Cardiac fibroblast (primary cell): ENCODE data around the gene TEX51.

Experiments
- DNase-seq, 2 donors: peaks; one replicate each; pipeline versions ENCODE4 v3.0.0 to v3.0.0-alpha.2; 2010; ENCODE audit warnings: low read depth in 2 of 2
- H3K4me3 ChIP-seq, 2 donors: replicated peaks in 1 of 2; 1 replicate in 1 of 2; 2 replicates in 1 of 2; pipeline ENCODE4 v1.5.1; 2011; ENCODE audit warnings: low read depth in 2 of 2, low read length in 2 of 2, mild to moderate bottlenecking in 2 of 2, moderate library complexity in 1 of 2
- TF ChIP-seq, protein P1 (sequence below): IDR thresholded peaks from one replicate; pipeline ENCODE4 v1.5.1; 2011; ENCODE audit warnings: low read depth, mild to moderate bottlenecking, low read length, inconsistent platforms

Gene TEX51

DNA sequence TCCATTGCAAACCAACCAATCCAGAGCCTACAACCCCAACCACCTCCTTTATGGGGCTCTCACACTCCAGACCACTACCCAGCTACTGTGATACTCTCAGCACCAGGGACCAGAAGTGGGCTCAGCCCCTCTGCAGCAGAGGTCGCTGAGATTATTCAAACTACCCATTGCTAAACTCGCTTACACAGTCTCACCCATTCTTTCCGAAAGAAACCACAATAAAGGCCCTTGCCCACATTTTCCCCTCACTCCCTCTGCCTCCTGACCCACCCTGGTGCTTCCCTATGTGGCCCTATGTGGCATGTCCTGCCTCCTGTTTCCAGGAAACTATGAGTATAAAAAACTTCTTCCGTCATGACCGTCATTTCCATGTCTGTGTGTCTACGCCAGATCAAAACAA, 10.7 kb downstream of the TEX51 start:
- no peak for DNase-seq
- H3K4me3 ChIP-seq, result no peak overlapping the region
- TF ChIP-seq, protein P1, sequence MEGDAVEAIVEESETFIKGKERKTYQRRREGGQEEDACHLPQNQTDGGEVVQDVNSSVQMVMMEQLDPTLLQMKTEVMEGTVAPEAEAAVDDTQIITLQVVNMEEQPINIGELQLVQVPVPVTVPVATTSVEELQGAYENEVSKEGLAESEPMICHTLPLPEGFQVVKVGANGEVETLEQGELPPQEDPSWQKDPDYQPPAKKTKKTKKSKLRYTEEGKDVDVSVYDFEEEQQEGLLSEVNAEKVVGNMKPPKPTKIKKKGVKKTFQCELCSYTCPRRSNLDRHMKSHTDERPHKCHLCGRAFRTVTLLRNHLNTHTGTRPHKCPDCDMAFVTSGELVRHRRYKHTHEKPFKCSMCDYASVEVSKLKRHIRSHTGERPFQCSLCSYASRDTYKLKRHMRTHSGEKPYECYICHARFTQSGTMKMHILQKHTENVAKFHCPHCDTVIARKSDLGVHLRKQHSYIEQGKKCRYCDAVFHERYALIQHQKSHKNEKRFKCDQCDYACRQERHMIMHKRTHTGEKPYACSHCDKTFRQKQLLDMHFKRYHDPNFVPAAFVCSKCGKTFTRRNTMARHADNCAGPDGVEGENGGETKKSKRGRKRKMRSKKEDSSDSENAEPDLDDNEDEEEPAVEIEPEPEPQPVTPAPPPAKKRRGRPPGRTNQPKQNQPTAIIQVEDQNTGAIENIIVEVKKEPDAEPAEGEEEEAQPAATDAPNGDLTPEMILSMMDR, result no peak

DNA sequence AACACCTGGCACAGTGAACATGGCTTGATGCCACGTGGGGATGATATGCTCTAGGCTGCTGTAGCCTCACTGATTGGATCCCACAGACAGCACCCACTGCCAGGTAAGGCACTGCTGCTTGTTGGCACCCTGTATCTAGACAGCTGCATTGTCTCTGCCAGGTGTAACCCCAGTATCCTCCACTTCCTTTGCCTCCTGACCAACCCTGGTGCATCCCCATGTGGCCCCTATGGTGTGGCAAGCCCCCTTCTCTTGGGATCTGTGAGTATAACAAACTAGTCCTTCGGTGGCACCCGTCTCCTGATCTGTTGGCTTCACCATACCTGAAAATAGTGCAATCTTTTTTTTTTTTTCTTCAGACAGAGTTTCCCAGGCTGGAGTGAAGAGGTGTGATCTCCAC, 11.1 kb downstream of the TEX51 start:
- TF ChIP-seq, protein P1, result no peak

DNA sequence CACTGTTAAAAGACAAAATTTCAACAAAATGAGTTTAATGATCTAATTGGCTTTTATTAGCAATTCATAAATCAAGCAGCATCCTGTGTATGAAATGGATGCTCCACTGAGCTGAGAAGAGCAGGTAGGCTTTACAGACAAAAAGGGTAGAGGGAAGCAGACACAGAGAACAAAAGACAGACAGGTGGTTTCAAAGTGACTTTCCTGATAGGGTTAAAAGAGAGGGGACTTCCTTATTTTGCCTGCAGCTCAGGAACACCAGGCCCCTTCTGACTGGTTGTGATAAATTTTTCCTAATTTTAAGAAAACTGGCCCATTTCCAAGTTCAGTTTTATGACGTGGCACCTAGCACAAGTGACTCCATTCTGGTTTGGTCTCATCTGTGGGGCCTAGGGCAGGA, 11.9 kb downstream of the TEX51 start:
- no peak overlapping the region for H3K4me3 ChIP-seq
- DNase-seq, result no peak
- TF ChIP-seq, protein P1, result no peak

More for the DNA sequence above, 11.1 kb downstream of the TEX51 start:
- DNase-seq, result no peak
- no peak overlapping the region for H3K4me3 ChIP-seq

DNA sequence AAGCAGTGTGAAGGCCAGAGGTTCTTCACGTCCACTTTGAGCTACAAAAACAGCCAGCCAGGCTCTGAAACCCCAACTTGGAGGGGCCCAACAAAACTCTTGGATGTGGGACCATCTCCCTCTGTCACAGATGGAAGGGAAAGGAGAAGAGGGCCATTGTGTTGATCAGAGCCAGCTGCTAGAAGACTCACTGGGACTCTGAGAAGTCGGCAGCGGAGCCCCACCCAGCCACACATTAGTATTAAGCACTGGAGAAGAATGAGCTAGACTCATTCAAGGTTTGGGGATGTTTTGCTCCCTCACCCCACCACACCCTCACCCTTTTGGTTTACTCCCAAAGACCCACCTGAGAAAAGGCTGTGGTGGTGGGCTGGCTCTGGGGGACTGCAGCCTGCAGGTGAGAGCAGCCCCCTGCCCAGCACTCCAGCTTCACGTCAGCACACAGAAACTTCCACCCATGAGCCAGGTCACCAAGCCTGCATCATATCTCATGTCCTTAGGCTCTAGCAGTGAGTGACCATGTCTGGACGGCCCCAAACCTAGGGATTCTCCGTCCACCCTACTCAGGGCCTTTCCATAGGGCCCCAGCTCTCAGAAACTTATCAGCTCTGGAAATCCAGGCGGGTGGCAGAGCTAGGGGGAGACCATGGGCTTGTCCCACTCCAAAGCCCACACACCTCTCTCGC, 12.6 kb downstream of the TEX51 start:
- TF ChIP-seq, protein P1, result no peak
- DNase-seq, result no peak
- no peak overlapping the region for H3K4me3 ChIP-seq

DNA sequence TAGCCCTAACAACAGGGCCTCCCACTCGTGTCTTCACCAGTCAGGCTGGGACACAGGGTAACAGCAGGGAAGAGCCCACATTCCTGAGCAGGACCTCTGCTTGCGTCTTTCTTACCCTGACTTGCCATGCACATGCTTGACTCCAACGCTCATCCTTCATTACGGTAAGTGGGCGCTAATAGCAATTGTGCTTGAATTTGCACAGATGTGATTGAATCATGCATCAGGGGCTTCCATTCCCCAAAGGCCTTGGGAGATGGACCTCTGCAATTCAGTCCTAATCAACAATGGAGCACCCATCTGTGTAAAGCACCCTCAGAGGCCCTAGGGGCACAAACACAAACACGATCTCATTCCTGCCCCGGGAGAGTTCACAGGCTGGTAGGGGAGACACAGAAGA, 13.5 kb downstream of the TEX51 start:
- no peak overlapping the region for H3K4me3 ChIP-seq
- DNase-seq, result no peak
- TF ChIP-seq, protein P1, result no peak

DNA sequence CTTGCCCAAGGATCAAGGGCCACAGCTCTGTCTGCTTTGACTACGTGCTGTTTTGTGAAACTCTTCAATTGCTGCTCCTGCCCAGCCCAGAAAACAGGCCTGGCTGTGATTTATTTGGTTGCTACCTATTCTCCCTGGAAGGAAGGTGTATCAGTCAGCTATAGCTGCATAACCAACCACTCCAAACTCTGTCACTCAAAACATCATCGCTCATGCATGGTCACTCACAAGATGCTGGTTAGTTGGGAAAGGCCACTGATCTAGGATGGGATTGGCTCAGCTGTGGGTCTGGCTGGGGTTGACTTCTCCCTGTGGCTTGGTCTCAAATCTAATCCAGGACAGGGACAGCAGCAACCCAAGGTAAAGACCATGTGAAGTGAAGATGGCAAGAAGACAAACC, 14.6 kb downstream of the TEX51 start:
- TF ChIP-seq, protein P1, result no peak
- no peak for DNase-seq
- no peak overlapping the region for H3K4me3 ChIP-seq
